Stimulated activated CD4-positive, alpha-beta T cell treated with anti-CD3 and anti-CD28 coated beads, Interleukin-4, amount 100 ng/mL, for 4 hours (primary cell): ENCODE measurements around the gene ARL17A.
"Not testable (repeated sequence)": the region's sequence is repeated elsewhere in the genome, so short reads cannot be mapped to it uniquely, and the experiment has no call there.

Experiments used
- DNase-seq, 2 experiments: peaks; one replicate each; pipeline ENCODE4 v3.0.0-alpha.2; 2020

ARL17A gene

DNA sequence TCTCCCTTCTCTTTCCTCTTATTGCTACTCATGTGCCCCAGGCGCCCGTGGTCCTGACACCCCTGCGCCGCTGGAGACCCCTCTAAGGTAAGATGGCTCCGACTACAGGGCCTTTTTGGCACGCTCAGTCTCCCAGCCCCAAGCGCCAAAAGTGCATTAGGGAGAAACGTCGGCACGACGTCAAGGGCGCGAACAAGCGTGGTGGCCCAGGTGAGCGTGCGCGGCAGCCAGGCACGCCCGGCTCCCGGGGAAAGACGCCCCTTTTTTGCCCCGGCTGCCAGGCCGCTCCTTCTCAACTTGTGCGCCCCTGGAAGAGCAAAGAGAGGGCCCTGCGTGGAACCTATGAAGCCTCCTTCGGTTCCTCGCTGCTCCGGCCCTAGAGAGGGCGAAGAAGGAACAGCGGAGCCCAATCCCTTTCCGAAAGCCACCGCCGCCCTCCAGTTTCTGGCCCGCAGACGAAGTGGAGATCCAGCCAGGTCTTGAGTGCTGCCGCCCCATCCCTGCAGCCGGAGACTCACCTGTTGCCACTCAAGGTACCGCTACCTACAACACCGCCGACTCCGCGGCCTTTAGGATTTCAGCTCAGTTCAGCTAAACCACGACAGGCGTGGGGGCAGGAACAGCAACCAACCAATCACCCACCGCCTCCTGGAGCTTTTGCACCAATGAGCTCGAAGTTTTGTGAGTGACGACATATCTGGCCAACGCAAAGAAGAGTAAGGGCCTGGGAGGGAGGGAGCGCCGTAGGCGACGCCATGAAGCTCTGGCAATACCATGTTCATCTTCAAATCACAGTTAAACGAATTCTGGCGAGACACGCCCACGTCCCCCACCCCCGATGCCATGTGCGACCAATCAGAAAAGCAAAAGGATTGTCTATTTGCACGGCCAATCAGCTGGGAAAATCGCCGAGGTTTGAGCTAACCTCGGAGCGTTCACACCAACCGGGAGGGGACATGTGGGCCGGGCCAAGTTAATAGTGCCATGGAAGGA, at the start of gene ARL17A:
TSS of gene ARL17A (minus strand) at position 609 of the 993 bp plus-strand sequence. CDS start 3,369 bp downstream, outside the sequence.
- peak; percentile 56 to 86 for DNase-seq

DNA sequence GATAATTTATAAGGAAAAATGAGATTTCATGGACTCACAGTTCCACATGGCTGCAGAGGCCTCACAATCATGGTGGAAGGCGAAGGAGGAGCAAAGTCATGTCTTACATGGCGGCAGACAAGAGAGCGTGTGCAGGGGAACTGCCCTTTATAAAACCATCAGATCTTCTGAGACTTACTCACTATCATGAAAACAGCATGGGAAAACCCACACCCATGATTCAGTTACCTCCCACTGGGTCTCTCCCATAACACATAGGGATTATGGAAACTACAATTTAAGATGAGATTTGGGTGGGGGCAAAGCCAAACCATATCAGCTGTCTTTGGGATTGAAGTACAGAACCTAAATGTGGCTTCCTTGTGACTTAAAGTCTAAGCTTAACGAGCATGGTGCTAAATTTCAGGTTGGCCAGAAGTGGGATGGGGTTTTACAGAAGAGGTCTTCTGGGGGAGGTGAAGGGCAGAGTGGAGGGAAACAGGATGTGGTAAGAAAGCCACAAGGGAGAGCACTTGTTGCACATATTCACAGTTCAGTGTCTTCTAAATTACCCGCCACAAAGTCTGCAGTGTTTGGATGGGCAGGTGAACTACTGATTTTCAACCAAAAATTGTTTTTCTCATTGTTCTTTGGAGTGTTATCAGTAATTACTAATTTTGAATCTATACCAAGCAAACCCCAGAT, 49.4 kb upstream of the ARL17A start:
- DNase-seq: not testable (repeated sequence)

DNA sequence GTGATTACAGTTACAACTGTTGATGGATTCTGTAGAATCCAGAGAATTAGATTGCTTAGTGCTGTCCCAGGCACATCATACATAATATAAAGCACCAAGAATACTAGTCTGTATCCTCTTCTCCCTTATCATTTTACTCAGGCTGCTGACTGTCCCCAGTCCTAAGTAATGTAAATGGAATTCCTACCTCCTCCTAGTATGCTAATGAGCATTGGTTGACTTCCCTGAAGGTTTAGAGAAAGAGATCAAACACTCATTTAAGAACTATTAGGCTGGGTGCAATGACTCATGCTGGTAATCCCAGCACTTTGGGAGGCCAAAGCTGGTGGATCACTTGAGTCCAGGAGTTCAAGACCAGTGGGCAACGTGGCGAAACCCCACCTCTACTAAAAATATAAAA, 48.0 kb upstream of the ARL17A start:
- not testable (repeated sequence) for DNase-seq

DNA sequence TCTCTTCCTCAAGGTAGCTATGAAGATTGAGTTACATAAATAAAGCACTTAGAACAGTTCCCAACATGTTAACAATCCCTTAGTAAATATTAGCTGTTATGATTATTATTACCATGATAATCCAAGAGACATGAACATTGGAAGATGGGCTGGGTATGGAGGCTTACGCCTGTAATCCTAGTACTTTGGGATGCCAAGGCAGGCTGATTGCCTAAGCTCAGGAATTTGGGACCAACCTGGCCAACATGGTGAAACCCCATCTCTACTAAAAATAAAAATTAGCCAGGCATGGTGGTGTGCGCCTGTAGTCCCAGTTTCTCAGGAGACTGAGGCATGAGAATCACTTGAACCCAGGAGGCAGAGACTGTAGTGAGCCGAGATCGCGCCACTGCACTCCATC, 45.2 kb upstream of the ARL17A start:
- not testable (repeated sequence) for DNase-seq

DNA sequence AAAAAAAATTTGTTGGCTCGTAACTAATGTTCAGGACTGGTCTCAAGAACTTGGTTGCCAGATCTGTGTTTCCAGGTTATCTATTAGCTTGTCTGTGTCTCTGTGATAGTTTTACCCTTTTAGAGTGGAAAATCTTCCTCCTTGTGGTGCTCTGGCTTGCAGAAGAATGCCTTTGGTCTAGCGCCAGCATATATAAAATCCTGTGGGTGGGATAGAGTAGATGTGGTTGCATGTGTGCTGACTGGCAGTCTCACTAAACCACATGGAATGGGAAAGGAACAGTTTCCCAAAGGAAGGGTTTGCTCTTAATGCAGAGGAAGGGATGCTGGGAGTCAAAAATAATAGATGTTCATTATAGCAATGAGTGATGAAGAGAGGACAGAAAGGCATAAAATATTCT, 44.3 kb upstream of the ARL17A start:
- DNase-seq: not testable (repeated sequence)

DNA sequence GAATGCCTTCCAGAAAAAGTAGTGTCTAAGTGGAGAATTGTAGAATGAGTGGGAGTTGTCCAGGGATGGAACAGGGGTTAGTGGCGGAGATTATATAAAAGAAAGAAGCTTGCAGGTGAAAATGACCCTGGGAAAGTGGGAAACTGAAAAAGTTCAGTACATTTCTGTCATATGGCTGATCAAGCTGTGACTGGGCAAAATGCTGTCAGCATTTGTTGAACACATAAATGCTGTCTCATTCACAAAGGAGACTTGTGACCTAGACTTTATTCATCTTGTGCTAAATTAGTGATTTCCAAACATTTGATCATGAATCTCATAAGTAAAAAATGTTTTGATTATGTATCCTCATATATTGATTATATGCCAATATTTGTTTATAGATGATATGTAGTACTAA, 39.5 kb upstream of the ARL17A start:
- not testable (repeated sequence) for DNase-seq

DNA sequence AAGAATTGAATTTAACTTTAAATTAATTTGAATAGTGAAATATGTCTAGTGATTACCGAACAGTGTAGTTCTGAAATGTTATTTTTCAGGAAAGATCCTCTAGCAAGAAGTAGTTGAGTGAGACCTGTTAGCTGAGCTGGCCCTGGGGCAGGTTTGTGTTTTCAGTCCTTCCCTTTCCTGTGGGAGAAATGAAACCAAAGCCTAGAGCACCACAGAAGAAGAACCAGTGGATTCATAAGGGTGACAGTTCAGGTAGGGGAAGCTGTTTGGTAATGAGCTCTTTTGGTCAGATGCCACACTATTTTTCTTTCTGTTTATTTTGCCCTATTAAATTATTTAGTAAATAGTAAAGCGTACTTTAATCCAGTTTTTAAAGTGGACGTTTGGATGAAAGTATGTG, 37.6 kb upstream of the ARL17A start:
- not testable (repeated sequence) for DNase-seq

DNA sequence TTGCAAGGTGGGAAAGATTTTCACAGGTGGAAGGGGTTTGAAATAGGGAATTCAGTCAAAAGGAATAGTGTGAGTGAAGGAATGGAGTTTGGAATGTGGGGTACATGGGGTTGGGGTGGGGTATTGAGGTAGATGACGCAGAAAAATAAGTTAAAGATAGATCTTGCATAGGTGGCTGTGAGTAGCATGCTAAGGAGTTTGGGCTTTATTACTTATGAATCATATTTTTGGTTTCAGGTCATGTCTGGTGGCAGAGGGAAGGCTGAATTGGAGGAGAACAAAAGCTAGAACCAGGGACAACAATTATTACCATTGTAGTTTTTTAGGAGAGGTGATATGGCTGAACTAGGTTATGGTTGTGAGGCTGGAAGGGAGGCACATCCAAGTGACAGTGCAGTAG, 34.4 kb upstream of the ARL17A start:
- DNase-seq: not testable (repeated sequence)

DNA sequence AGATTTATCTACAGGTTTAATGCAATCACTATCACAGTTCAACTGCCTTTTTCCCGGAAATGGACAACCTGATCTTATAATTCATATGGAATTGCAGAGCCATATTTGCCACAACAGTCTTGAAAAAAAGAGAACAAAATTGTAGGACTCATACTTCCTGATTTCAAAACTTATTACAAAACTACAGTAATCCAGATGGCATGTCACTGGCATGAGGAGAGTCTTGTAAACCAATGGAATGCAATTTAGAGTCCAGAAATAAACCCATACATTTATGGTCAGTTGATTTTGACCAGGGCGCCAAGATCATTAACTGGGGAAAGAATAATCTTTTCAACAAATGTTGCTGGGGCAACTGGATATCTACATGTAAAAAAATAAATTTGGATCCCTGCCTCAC, 31.8 kb upstream of the ARL17A start:
- DNase-seq: not testable (repeated sequence)

DNA sequence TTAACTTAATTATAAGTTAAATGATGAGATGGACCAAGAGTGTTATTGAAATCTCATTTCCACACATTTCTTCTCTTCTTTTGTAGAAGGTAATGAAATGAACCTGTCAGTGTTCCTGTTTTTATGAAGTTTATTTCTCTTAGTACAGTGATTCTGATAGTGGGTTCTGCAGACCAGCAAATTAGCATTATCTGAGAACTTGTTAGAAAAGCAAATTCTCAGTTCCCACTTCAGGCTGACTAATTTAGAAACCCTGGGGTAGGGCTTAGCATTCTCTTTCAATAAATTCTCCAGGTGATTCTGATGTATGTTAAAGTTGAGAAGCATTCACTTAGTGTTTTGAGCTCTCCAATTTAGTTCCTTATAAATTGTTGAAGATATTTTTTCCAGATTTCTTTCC, 23.6 kb upstream of the ARL17A start:
- DNase-seq: not testable (repeated sequence)

DNA sequence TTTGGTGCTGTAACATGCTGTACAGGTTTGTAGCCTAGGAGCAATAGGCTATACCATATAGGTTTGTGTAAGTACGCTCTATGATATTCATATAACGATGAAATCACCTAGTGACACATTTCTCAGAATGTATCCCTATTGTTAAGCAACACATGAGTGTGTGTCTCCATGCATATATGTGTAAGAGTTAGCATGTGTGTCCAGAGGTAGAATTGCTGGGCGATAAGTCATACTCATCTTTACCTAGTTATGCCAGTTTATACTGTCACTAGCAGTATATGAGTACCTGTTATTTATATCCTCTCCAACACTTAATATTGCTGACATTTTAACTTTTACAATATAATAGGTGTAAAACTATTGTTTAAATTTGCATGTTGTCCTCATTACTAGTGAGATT, 21.3 kb upstream of the ARL17A start:
- DNase-seq: not testable (repeated sequence)

DNA sequence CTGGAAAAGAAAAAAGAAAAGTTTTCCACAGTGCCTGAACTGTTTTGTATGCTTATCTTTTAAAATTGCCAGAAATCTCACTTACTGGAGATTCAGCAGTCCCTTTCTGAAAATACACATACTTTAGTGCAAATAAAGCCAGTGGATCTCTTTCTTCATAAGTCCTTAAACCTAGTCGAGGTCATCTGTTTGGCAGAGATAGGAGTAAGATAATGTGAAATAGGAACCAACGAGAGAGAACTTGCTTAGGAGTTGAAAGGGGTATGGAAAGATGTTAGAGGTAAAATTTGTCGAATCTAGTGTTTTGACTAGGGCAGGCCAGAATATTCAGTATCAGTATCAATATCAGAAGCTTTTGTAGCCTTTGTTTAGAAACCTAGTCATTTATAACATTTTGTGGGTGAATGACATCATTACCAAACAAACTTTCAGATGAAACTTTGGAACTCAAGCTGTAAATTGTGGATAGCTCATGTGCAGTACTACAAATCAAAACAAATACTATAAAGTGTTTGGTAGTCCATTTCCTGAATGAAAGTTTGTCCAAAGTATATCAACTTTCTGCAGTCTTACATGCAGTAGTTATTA, 18.9 kb upstream of the ARL17A start:
- DNase-seq: not testable (repeated sequence)

DNA sequence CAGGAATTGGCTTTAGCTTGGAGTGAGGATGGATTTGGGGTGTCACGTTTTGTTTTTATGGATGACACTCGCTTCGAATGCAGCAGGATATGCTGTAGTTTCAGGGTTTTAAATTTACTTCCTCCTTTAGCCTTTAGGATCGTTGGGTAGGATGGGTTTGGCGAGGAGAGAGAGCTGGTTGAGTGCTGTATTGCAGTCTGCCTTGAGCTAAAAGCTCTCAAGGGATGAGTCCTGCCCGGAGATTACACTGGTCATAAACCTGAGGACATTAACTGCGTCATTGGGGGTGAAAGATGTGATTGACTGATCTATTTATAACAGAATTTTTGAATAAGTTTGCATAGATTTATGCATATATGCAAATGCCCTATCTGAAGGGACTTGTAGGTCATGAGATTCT, 11.8 kb upstream of the ARL17A start:
- not testable (repeated sequence) for DNase-seq

DNA sequence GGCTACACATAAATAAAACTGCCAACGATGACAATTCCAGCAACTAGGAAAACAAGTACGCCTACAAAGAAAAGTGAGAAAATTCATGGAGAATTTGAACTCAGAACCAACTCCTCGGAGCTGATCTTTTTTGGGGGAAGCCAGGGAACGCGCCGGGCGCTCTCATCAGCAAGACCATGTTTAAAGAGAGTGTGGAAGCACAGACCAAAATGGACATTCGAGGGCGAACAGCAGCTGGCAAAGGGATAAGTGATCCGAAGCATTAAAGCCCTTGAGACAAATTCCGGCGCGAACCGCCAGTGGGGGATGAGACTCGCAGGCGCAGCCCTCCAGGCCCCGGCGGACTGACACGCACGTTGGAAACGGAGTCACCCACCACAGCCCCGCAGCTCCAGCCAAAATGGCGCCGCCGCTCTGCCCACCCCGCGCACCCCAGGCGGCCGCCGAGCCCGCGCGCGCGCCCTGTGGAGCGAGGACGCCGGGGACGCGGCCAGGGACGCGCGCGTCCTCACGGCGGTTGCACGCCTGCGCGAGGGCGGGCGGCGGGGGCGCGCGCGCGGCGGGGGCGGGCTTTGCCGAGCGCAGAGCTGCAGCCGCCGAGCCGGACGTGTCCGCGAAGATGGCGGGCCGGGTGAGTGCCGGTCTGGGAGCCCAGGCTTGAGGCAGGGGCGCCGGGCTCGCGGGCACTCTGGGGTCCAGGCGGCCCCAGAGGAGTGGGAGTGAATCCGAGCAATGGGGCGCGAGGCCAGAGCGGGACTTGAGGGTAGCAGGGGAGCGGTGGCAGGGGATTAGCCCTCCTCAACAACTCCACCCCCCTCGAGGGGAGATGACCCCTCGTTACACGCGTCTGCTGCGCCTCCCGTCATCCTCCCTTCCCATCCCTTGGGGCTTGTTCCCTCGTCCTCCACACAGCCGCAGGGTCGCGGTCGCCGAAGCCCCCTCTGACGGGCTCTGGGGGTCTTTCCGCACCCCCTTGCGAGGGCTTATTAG, 11.0 kb upstream of the ARL17A start, which contains the start of gene NSF:
TSS of gene NSF (plus strand) at position 513 of the 990 bp plus-strand sequence. CDS start at position 620, 107 bp downstream.
- DNase-seq: not testable (repeated sequence)

DNA sequence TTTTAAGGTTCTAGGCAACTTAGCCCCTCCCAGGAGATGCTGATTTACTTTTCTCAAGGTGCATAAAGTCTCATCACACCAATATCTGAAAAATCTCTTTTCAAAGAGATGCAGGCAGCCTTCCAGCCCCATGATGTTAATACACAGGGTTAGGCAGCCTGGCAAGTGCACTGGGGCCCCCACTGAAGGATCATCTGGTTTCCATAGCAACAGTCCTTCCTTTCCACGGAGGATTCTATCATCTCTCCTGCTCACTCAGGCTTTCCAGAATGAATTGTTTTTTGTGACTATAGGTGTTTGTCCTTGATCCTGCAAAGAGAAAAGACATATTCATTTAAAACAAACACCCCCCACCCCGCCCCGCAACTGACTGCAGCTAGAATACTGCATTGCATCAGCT, 6.0 kb upstream of the ARL17A start:
- DNase-seq: not testable (repeated sequence)

DNA sequence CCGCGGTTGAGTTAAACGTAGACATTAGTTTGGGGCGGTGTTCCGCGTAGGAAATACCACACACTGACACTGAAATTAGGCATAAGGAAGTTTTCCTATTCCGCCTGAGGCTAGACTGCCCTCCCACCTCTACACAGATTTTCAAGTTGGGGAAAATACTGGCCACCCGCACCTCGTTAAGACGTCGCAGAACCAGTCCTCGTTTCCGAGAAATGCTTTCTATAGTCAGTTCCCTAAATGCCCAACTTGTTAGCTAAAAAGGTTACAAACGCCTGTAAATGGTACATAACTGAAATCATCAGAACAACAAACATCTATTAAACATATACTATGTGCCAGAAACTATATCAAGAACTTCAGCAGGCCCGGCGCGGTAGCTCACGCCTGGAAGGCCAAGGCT, 591 bp upstream of the ARL17A start:
- DNase-seq: not testable (repeated sequence)

DNA sequence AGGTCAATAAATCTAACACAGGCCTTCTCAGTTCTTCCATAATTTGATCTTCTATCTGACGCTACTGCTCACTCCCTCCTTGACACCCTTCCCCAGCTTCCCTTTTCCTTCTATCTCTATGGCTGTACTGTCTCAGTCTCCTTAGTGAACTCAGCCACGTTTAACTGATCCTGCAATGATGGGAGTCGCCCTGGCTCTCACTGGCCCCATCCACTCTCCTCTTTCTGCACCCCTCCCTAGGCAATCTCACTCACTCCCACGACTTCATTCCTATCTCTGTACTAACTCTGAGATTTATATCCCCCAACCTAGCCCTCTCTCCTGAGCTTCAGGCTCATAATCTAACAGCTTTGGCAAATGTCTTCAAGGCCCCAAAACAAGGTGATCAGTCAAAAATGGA, 7.7 kb downstream of the ARL17A start:
- not testable (repeated sequence) for DNase-seq

DNA sequence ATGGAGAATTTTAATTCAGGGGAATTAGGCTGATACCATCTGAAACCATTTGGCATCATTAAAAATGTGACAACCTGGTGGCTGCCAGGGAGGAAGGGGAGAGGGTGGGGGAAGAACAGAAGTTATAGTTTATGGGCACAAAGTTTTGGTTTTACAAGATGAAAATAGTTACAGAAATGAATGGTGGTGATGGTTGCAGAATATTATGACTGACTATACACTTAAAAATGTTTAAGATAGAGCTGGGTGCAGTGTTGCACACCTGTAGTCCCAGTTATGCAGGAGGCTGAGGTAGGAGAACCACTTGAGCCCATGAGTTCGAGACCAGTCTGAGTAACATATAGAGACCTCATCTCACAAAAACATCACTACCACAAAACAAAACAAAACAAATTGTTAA, 12.5 kb downstream of the ARL17A start:
- not testable (repeated sequence) for DNase-seq

DNA sequence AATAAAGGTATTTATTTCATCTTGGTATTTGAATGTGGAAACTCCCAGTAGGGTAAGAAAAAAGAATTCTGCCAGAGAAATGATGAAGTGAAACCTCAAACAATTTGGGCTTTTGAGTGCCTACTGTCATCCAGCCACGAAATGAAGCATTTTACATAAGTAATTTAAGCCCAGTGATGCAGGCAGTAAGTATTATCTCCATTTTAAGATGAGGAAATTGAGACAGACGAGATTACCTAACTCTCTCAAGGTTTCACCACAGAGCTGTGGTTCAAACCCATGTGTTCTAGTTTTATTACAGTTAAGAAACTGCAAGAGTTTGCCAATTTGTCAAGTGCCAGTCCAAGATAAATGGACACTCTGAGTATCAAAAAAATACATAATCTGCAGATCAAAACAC, 13.2 kb downstream of the ARL17A start:
- DNase-seq: not testable (repeated sequence)

DNA sequence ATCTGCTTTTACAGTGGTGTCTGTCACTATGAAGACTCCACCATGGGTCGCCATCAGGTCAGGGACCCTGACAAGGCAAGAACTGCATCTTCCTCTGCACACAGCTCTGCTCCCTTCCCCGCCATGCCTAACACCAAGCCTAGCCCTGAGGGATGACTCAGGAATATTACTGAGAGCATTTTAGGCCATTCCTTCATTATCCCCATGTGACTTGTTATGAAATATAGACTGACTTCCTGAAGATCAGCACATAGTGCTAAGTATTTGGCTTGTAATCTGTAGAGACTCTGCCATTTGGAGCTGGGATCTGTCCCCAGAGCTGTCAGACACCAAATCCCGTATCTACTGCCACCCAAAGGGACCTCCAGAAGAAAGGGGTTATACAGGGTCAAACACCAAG, 19.4 kb downstream of the ARL17A start:
- DNase-seq: not testable (repeated sequence)

DNA sequence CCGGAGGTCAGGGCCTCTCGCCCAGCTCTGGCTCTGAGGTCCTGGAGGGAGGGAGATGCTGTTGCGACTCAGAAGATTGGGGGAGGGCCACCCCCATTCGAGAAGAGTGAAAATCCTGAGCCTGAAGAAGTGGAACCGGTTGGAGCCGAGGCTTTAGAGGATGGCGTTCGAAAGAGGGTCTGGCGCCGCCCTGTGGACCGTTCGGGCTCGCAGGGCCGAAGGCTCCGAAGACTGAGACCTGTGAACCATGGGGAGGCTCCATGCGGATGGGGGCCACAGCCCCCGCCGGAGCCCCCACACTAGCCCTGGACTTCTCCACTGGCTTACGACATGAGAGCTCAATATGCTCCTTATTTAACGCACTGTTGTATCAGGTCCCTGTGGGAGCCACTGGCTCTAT, 20.3 kb downstream of the ARL17A start:
- not testable (repeated sequence) for DNase-seq

DNA sequence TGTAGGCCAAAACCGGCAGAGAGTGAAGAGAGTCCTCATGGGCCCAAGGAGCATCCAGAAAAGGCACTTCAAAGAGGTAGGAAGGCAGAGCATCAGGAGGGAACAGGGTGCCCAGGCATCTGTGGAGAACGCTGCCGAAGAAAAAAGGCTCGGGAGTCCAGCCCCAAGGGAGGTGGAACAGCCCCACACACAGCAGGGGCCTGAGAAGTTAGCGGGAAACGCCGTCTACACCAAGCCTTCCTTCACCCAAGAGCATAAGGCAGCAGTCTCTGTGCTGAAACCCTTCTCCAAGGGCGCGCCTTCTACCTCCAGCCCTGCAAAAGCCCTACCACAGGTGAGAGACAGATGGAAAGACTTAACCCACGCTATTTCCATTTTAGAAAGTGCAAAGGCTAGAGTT, 30.9 kb downstream of the ARL17A start:
- not testable (repeated sequence) for DNase-seq
